Left forelimb (tissue), 1 donor: Measurements from ENCODE around the gene RUNDC1.

Experiments used
- DNase-seq: peaks from one replicate; pipeline ENCODE4 v3.0.0-alpha.2; 2018; ENCODE audit warnings: low spot score

RUNDC1 gene

GRCh38 chr17:43019418-43019817 lies 39.1 kb downstream of the RUNDC1 start:
- DNase-seq: no peak

- DNase-seq: no peak
Measured at GRCh38 chr17:43020030-43020621, 39.8 kb downstream of the RUNDC1 start.

GRCh38 chr17:43020789-43021740 lies 40.7 kb downstream of the RUNDC1 start:
- DNase-seq: peak; percentile 78

- peak; percentile 89 for DNase-seq
Measured at GRCh38 chr17:43021741-43022512, 41.6 kb downstream of the RUNDC1 start, which contains the start of gene VAT1. VAT1 (minus strand) TSS chr17:43022385; CDS start chr17:43022322, 63 bp downstream.

- peak; percentile 92 for DNase-seq
Measured at GRCh38 chr17:43024407-43025289, 44.3 kb downstream of the RUNDC1 start, which contains the start of gene RND2. RND2 (plus strand) TSS chr17:43025231; CDS start chr17:43025348, 117 bp downstream.

GRCh38 chr17:43025290-43025657 lies 44.9 kb downstream of the RUNDC1 start:
- no peak for DNase-seq

GRCh38 chr17:43025766-43026537 lies 45.6 kb downstream of the RUNDC1 start:
- no peak for DNase-seq

GRCh38 chr17:43026595-43026994 lies 46.2 kb downstream of the RUNDC1 start:
- DNase-seq: no peak

GRCh38 chr17:43027091-43028032 lies 47.0 kb downstream of the RUNDC1 start:
- DNase-seq: no peak

GRCh38 chr17:43028221-43028861 lies 48.0 kb downstream of the RUNDC1 start:
- no peak for DNase-seq

GRCh38 chr17:43030137-43030767 lies 49.9 kb downstream of the RUNDC1 start:
- no peak for DNase-seq

- DNase-seq: no peak
Measured at GRCh38 chr17:43031666-43032065, 51.3 kb downstream of the RUNDC1 start.

GRCh38 chr17:43033948-43034881 lies 53.9 kb downstream of the RUNDC1 start:
- DNase-seq: no peak

GRCh38 chr17:43034894-43035293 lies 54.5 kb downstream of the RUNDC1 start:
- no peak for DNase-seq

GRCh38 chr17:43039646-43040045 lies 59.3 kb downstream of the RUNDC1 start:
- DNase-seq: no peak

GRCh38 chr17:43040655-43041054 lies 60.3 kb downstream of the RUNDC1 start:
- DNase-seq: no peak

GRCh38 chr17:43042025-43042628 lies 61.8 kb downstream of the RUNDC1 start:
- DNase-seq: no peak
